ENCODE results near the gene PAF1.

The PAF1 gene

GRCh38 chr19:39412100-39412866, 21.4 kb upstream of the PAF1 start, which contains the start of gene PLEKHG2:
Gene PLEKHG2, plus strand, starts transcription at chr19:39412669. Its CDS starts 1,418 bp downstream, at chr19:39414087.
- peak within 1 kb of the TSS; percentile 86 for H3K4me3 ChIP-seq (ENCODE audit: low read depth, low read length)
- peak; percentile 75 for TF ChIP-seq CTCF (conservative IDR thresholded peaks at IDR 0.05; ENCODE audit: low read depth, low read length)
- DNase-seq (ENCODE audit: low read depth): peak; percentile 100

GRCh38 chr19:39411832-39412099, 20.9 kb upstream of the PAF1 start:
- peak; percentile 96 for DNase-seq (ENCODE audit: low read depth)
- TF ChIP-seq CTCF (conservative IDR thresholded peaks at IDR 0.05; ENCODE audit: low read depth, low read length): peak; percentile 93
- H3K4me3 ChIP-seq (ENCODE audit: low read depth, low read length): peak overlapping the region; percentile 16

GRCh38 chr19:39411081-39411831, 20.4 kb upstream of the PAF1 start:
- peak overlapping the region; percentile 20 for H3K4me3 ChIP-seq (ENCODE audit: low read depth, low read length)
- DNase-seq (ENCODE audit: low read depth): peak; percentile 70
- TF ChIP-seq CTCF (conservative IDR thresholded peaks at IDR 0.05; ENCODE audit: low read depth, low read length): no peak

- TF ChIP-seq CTCF (conservative IDR thresholded peaks at IDR 0.05; ENCODE audit: low read depth, low read length): no peak
- DNase-seq (ENCODE audit: low read depth): no peak
- peak overlapping the region; percentile 78 for H3K4me3 ChIP-seq (ENCODE audit: low read depth, low read length)
Observed at GRCh38 chr19:39410831-39411080, 19.9 kb upstream of the PAF1 start.

- peak overlapping the region; percentile 78 for H3K4me3 ChIP-seq (ENCODE audit: low read depth, low read length)
- no peak for DNase-seq (ENCODE audit: low read depth)
- no peak for TF ChIP-seq CTCF (conservative IDR thresholded peaks at IDR 0.05; ENCODE audit: low read depth, low read length)
Observed at GRCh38 chr19:39410017-39410830, 19.3 kb upstream of the PAF1 start.

- H3K4me3 ChIP-seq (ENCODE audit: low read depth, low read length): peak overlapping the region; percentile 78
- DNase-seq (ENCODE audit: low read depth): peak; percentile 81
- peak; percentile 14 for TF ChIP-seq CTCF (conservative IDR thresholded peaks at IDR 0.05; ENCODE audit: low read depth, low read length)
Observed at GRCh38 chr19:39409208-39410016, 18.5 kb upstream of the PAF1 start.
